Keratinocyte (primary cell): Measurements from ENCODE around the gene CDK12. TPM values are rescaled to one million over a fixed set of nuclear protein-coding genes. Genes with fewer than 3 reads are reported as not detected.
"Not testable (repeated sequence)": the region's sequence is repeated elsewhere in the genome, so short reads cannot be mapped to it uniquely, and the experiment has no call there.

Source experiments
- DNase-seq: peaks from one replicate; pipeline ENCODE4 v3.0.0-alpha.2; 2011; ENCODE audit warnings: low read depth, missing footprints, low spot score
- FAIRE-seq: peaks from 2 replicates; lab custom pipeline; 2011; peaks lifted over from hg19 to GRCh38; lab: Jason Lieb, UNC
- H2AFZ ChIP-seq: 2 replicates; pipeline ENCODE4 v1.6.0; 2012; ENCODE audit warnings: low read length, control low read depth, inconsistent platforms; ENCODE audit not compliant: control insufficient read depth
- H3K27ac ChIP-seq: 2 replicates; pipeline ENCODE4 v1.5.1; 2011; ENCODE audit warnings: low read length; ENCODE audit not compliant: control insufficient read depth, insufficient read depth
- H3K27me3 ChIP-seq: 3 replicates; pipeline ENCODE4 v1.6.0; 2011; ENCODE audit warnings: low read length; ENCODE audit not compliant: control insufficient read depth, insufficient read depth; ENCODE audit errors: extremely low read depth
- H3K36me3 ChIP-seq, 2 experiments: 2 replicates in 1 of 2; 3 replicates in 1 of 2; pipeline ENCODE4 v1.5.1; 2011; ENCODE audit warnings: low read length in 2 of 2, mild to moderate bottlenecking in 1 of 2; ENCODE audit not compliant: control insufficient read depth in 2 of 2, insufficient read depth in 2 of 2; ENCODE audit errors: extremely low read depth in 1 of 2
- H3K4me1 ChIP-seq: 3 replicates; pipeline ENCODE4 v1.5.1; 2011; ENCODE audit warnings: low read length; ENCODE audit not compliant: control insufficient read depth, insufficient read depth; ENCODE audit errors: extremely low read depth
- H3K4me2 ChIP-seq: 3 replicates; pipeline ENCODE4 v1.6.0; 2011; ENCODE audit warnings: low read depth, low read length; ENCODE audit not compliant: control insufficient read depth, insufficient read depth; ENCODE audit errors: extremely low read depth
- H3K4me3 ChIP-seq, 3 experiments: fragments of 200-600 bp in 1 of 3; sonication (generic) in 1 of 3; 2 replicates in 2 of 3; 3 replicates in 1 of 3; pipeline ENCODE4 v1.5.1; 2011 to 2016; ENCODE audit warnings: low read length in 3 of 3, mild to moderate bottlenecking in 3 of 3, control low read depth in 2 of 3, inconsistent platforms in 1 of 3, low read depth in 1 of 3, mixed read lengths in 1 of 3, mixed run types in 1 of 3, moderate library complexity in 1 of 3; ENCODE audit not compliant: control insufficient read depth in 2 of 3, insufficient read depth in 2 of 3; ENCODE audit errors: extremely low read depth in 1 of 3
- H3K79me2 ChIP-seq: 2 replicates; pipeline ENCODE4 v1.6.0; 2012; ENCODE audit warnings: low read length; ENCODE audit not compliant: control insufficient read depth, insufficient read depth
- H3K9ac ChIP-seq: 3 replicates; pipeline ENCODE4 v1.6.0; 2011; ENCODE audit warnings: low read length; ENCODE audit not compliant: control insufficient read depth, insufficient read depth; ENCODE audit errors: extremely low read depth
- H3K9me1 ChIP-seq: 3 replicates; pipeline ENCODE4 v1.6.0; 2011; ENCODE audit warnings: low read length; ENCODE audit not compliant: control insufficient read depth, insufficient read depth; ENCODE audit errors: extremely low read depth
- H3K9me3 ChIP-seq: 2 replicates; pipeline ENCODE4 v1.5.1; 2012; ENCODE audit warnings: low read depth, low read length; ENCODE audit not compliant: control insufficient read depth
- H4K20me1 ChIP-seq: 3 replicates; pipeline ENCODE4 v1.6.0; 2011; ENCODE audit warnings: low read length; ENCODE audit not compliant: control insufficient read depth, insufficient read depth; ENCODE audit errors: extremely low read depth
- EZH2 ChIP-seq: IDR thresholded peaks from one replicate; pipeline ENCODE4 v1.6.1; 2012; ENCODE audit warnings: inconsistent platforms, mild to moderate bottlenecking, low read length, moderate library complexity
- dilution Hi-C: fragments of 300-500 bp; cut with MboI; formaldehyde crosslinking; loops from one replicate; pipeline ENCODE4 v1.7.0; 2020; ENCODE audit warnings: low sequenced_read_pairs; ENCODE audit not compliant: extremely low pct_ligation_motif_present
- polyA plus RNA-seq, 5 experiments: library from polyadenylated mRNA; depleted of rRNA in 3 of 5; stranded (reverse) in 3 of 5; stranded (forward) in 1 of 5; unstranded in 1 of 5; fragments of >200 nt; gene quantifications; 1 replicate in 1 of 5; 2 replicates in 3 of 5; 3 replicates in 1 of 5; pipeline versions ENCODE4 v1.2.1 to v1.2.3, GENCODE V29; 2011 to 2012; ENCODE audit warnings: missing spikeins in 2 of 5, low read depth in 1 of 5, low replicate concordance in 1 of 5
- TF ChIP-seq, protein P1 (sequence below), 3 experiments: IDR thresholded peaks in 1 of 3; conservative IDR thresholded peaks in 1 of 3; optimal IDR thresholded peaks in 1 of 3; 2 replicates in 2 of 3; 3 replicates in 1 of 3; pipeline versions ENCODE3 to v1.5.1; 2011; ENCODE audit warnings: low read length in 3 of 3, mild to moderate bottlenecking in 3 of 3, moderate library complexity in 2 of 3, control low read depth in 1 of 3, inconsistent platforms in 1 of 3; ENCODE audit not compliant: insufficient read depth in 2 of 3; ENCODE audit errors: extremely low read depth in 1 of 3

The CDK12 gene
- polyA plus RNA-seq, 1 donor (not counting 4 experiments of a cell fraction or from before 2014, with no cell fraction given), result 25.7 TPM

DNA sequence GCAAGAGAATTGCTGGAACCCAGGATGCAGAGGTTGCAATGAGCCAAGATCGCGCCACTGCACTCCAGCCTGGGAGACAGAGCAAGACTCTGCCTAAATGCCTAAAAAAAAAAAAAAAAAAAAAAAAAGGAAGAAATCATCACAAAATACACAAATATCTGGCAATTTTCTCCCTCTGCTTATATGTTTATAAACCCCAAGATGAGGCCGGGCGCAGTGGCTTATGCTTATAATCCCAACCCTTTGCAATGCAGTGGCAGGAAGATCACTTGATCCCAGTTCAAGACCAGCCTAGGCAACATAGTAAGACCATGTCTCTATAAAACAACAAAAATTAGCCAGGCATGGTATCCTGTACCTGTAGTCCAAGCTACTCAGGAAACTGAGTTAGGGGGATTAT, 31.7 kb upstream of the CDK12 start:
- H3K9ac ChIP-seq, result no peak overlapping the region
- dilution Hi-C loops, result no loop called here
- H3K36me3 ChIP-seq, result peaks cover 19 to 21% of the 10 kb centered on the region in 2 experiments
- FAIRE-seq (no peak), DNase-seq (no peak)
- no peaks in the 10 kb centered on the region for H3K9me3 ChIP-seq
- no peaks in the 10 kb centered on the region for H4K20me1 ChIP-seq
- no peaks in the 10 kb centered on the region for H3K9me1 ChIP-seq
- no peaks in the 10 kb centered on the region for H3K27me3 ChIP-seq
- H3K4me1 ChIP-seq, result no peaks in the 10 kb centered on the region
- no peak overlapping the region for H2AFZ ChIP-seq
- no peak overlapping the region for H3K27ac ChIP-seq
- H3K4me2 ChIP-seq, result no peak overlapping the region
- TF ChIP-seq, protein P1, sequence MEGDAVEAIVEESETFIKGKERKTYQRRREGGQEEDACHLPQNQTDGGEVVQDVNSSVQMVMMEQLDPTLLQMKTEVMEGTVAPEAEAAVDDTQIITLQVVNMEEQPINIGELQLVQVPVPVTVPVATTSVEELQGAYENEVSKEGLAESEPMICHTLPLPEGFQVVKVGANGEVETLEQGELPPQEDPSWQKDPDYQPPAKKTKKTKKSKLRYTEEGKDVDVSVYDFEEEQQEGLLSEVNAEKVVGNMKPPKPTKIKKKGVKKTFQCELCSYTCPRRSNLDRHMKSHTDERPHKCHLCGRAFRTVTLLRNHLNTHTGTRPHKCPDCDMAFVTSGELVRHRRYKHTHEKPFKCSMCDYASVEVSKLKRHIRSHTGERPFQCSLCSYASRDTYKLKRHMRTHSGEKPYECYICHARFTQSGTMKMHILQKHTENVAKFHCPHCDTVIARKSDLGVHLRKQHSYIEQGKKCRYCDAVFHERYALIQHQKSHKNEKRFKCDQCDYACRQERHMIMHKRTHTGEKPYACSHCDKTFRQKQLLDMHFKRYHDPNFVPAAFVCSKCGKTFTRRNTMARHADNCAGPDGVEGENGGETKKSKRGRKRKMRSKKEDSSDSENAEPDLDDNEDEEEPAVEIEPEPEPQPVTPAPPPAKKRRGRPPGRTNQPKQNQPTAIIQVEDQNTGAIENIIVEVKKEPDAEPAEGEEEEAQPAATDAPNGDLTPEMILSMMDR (optimal IDR thresholded peaks at IDR 0.05 in 1 of 3, IDR thresholded peaks at IDR 0.05 in 1 of 3, conservative IDR thresholded peaks at IDR 0.05 in 1 of 3; ENCODE audit: extremely low read depth in 1 of 3, insufficient read depth in 2 of 3, low read length in 3 of 3), result no peak
- no peak for TF ChIP-seq EZH2
- H3K79me2 ChIP-seq, result no peaks in the 10 kb centered on the region
- H3K4me3 ChIP-seq, result no peak overlapping the region

DNA sequence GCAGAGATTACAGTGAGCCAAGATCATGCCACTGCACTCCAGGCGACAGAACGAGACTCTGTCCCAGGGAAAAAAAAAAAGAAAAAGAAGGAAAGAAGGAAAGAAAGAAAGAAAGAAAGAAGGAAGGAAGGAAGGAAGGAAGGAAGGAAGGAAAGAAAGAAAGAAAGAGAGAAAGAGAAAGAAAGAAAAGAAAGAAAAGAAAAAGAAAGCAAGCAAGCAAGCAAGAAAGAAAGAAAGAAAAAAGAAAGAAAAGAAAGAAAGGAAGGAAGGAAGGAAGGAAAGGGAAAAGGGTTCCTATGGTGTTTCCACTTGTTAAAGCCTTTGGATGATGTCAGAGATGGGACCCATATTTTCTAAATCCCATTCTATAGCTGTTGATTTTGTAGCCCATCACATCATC, 21.4 kb upstream of the CDK12 start:
- FAIRE-seq, H4K20me1 ChIP-seq, H3K9me1 ChIP-seq, H2AFZ ChIP-seq, H3K27ac ChIP-seq, H3K27me3 ChIP-seq, H3K4me1 ChIP-seq, DNase-seq, H3K4me2 ChIP-seq, H3K79me2 ChIP-seq, H3K9ac ChIP-seq, H3K9me3 ChIP-seq, H3K4me3 ChIP-seq, dilution Hi-C loops: not testable (repeated sequence)
- H3K36me3 ChIP-seq, result peaks cover 5 to 15% of the 10 kb centered on the region in 2 experiments

DNA sequence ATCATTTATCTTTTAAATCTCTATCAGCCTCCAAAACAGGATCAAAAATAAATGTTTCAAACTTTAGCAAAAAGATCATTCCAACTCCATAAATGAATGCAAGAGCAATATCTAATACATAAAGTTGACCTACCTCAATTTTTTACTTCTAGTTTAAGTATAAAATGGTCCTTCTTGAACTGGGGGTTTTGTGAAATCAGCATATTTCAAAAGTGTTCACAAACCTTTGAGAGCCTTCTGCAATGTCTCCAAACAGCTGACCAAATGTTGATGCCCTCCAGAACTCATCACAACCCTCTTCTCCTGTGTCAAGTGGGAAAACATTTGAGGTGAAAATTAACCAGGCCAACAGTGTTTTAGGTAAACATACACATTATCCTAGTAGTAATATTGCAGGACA, 18.0 kb upstream of the CDK12 start:
- Histone ChIP-seq H3K79me2 (peaks cover 17% of the 10 kb centered on the region), H3K4me3 (no peak overlapping the region), H3K9me3 (no peaks in the 10 kb centered on the region), H3K27me3 (no peaks in the 10 kb centered on the region), H3K36me3 (peaks cover 7 to 20% of the 10 kb centered on the region in 2 experiments), H3K4me1 (no peaks in the 10 kb centered on the region), H3K4me2 (no peak overlapping the region), H3K27ac (no peak overlapping the region), H3K9me1 (no peaks in the 10 kb centered on the region), H4K20me1 (no peaks in the 10 kb centered on the region), H2AFZ (no peak overlapping the region), H3K9ac (no peak overlapping the region)
- TF ChIP-seq, protein P1 (optimal IDR thresholded peaks at IDR 0.05 in 1 of 3, IDR thresholded peaks at IDR 0.05 in 1 of 3, conservative IDR thresholded peaks at IDR 0.05 in 1 of 3; ENCODE audit: extremely low read depth in 1 of 3, insufficient read depth in 2 of 3, low read length in 3 of 3), result no peak
- no peak for TF ChIP-seq EZH2
- dilution Hi-C loops, result no loop called here
- no peak for DNase-seq
- FAIRE-seq, result no peak
